ENCODE data around the gene TAF3. TPM values are rescaled to one million over a fixed set of nuclear protein-coding genes. Genes with fewer than 3 reads are reported as not detected.

Gene TAF3
- total and polyA plus RNA-seq, 2 experiments from 2014 or later: 4.1 to 6.4 TPM

DNA sequence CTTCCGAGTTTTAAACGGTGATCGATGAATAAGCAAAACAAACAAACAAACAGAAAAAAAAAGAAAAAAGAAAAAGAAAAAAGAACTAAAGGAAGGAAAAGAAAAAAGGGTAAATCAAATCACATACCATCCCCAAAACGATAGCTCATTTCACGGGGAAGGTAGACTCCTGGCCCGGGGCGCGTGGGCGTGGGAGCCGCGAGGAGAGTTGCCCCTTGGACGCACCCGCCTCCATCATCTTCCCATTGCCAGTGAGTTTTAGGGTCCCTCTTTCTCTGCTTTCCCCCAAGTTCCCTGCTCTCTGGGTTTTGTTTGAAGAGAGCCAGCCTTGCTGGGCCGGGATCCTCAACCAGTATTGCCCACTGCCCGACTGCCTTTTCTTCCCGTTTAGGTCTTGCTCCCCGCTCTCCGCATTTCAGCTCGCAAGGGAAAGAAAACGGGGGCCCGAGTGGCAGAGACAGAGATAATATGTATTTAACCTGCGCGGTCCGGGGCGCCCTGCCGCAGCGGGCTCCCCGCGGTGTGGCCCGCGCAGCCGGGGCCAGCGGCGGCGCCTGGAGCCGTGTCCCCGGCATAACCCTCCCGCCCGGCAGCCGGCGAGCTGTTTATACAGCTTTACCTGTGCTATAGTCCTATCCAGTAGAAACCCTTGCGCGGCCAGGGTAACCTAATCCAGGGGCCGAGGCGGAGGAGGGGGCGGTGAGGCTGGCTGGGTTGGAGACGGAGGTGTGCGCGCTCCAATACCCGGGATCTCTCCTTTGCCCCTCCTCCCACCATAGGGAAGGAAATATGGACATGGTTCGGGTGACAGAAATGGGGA, 230.9 kb downstream of the TAF3 start:
- no peaks in the 10 kb centered on the region for H3K79me2 ChIP-seq
- H3K9me2 ChIP-seq (replicated peaks; ENCODE audit: insufficient read depth): no peaks in the 10 kb centered on the region
- H4K20me1 ChIP-seq (ENCODE audit: insufficient read depth, poor library complexity, severe bottlenecking): no peaks in the 10 kb centered on the region
- peak; percentile 25 for DNase-seq (ENCODE audit: low spot score)
- H3K9me3 ChIP-seq (ENCODE audit: low read depth): no peaks in the 10 kb centered on the region
- H3K4me1 ChIP-seq (ENCODE audit: insufficient read depth): peaks cover 33% of the 10 kb centered on the region
- H3K4me2 ChIP-seq: peak overlapping the region; percentile 91
- peaks cover 93% of the 10 kb centered on the region for H3K27me3 ChIP-seq
- H3K27ac ChIP-seq: no peak overlapping the region
- WGBS (ENCODE audit: low lambda C conversion rate, missing lambda C conversion rate): 4% methylated on average over 37 of the region's 51 CpGs
- H3K36me3 ChIP-seq (replicated peaks; ENCODE audit: insufficient read depth, low read depth): no peaks in the 10 kb centered on the region
- H2AFZ ChIP-seq: peak overlapping the region; percentile 36
- TF ChIP-seq, protein P1, sequence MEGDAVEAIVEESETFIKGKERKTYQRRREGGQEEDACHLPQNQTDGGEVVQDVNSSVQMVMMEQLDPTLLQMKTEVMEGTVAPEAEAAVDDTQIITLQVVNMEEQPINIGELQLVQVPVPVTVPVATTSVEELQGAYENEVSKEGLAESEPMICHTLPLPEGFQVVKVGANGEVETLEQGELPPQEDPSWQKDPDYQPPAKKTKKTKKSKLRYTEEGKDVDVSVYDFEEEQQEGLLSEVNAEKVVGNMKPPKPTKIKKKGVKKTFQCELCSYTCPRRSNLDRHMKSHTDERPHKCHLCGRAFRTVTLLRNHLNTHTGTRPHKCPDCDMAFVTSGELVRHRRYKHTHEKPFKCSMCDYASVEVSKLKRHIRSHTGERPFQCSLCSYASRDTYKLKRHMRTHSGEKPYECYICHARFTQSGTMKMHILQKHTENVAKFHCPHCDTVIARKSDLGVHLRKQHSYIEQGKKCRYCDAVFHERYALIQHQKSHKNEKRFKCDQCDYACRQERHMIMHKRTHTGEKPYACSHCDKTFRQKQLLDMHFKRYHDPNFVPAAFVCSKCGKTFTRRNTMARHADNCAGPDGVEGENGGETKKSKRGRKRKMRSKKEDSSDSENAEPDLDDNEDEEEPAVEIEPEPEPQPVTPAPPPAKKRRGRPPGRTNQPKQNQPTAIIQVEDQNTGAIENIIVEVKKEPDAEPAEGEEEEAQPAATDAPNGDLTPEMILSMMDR (IDR thresholded peaks at IDR 0.05; ENCODE audit: poor library complexity): no peak
- TF ChIP-seq EZH2phosphoT487 (IDR thresholded peaks at IDR 0.05; ENCODE audit: low read depth, severe bottlenecking, unreplicated experiment) (peak; percentile 87), EZH2 (IDR thresholded peaks at IDR 0.05; ENCODE audit: borderline replicate concordance) (peak; percentile 85)
- H3K4me3 ChIP-seq: no peak overlapping the region

DNA sequence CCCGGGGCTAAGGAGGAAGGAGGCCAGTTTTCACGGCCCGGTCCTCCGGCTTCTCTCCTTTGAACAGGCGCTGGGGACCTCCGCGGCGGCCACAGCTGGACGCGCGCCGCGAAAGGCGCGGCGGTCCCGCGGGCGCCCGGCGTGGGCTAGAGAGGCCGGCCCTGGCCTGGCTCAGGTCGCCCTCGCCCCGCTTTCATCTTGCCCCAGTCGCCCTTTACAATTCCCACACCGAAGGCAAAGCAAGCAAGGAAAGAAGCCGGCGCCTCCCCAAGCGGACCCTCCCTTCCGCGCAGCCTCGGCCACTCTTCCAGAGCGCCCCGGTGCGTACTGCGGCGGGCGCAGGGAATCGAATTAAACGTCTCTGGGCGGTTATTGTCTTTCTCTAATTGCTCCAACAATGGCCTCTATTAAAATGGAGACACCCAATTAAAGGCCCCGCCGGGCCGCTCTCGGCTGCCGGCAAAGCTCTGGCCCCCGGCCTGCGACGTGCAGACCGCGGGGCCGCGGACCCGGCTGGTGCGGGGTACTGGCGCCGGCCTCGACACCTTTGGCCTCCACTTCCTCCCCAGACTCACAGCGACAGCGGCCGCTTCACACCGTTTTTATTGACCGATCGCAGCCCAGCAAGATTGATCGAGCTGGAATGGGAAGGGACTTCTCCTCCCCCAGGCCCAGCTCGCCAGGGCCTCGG, 231.7 kb downstream of the TAF3 start:
- Histone ChIP-seq H3K4me3 (peak overlapping the region; percentile 75), H2AFZ (peak overlapping the region; percentile 36), H3K9me2 (replicated peaks; ENCODE audit: insufficient read depth) (no peaks in the 10 kb centered on the region), H3K79me2 (peaks cover under 1% of the 10 kb centered on the region), H3K4me2 (peak overlapping the region; percentile 91), H4K20me1 (ENCODE audit: insufficient read depth, poor library complexity, severe bottlenecking) (no peaks in the 10 kb centered on the region), H3K36me3 (replicated peaks; ENCODE audit: insufficient read depth, low read depth) (no peaks in the 10 kb centered on the region), H3K9me3 (ENCODE audit: low read depth) (no peaks in the 10 kb centered on the region), H3K4me1 (ENCODE audit: insufficient read depth) (peaks cover 36% of the 10 kb centered on the region), H3K27ac (no peak overlapping the region), H3K27me3 (peaks cover 91% of the 10 kb centered on the region)
- peak; percentile 30 for DNase-seq (ENCODE audit: low spot score)
- TF ChIP-seq, protein P1 (IDR thresholded peaks at IDR 0.05; ENCODE audit: poor library complexity): no peak
- peak; percentile 32 for TF ChIP-seq EZH2 (IDR thresholded peaks at IDR 0.05; ENCODE audit: borderline replicate concordance)
- peak; percentile 33 for TF ChIP-seq EZH2phosphoT487 (IDR thresholded peaks at IDR 0.05; ENCODE audit: low read depth, severe bottlenecking, unreplicated experiment)
- 2% methylated on average over 63 of the region's 68 CpGs for WGBS (ENCODE audit: low lambda C conversion rate, missing lambda C conversion rate)

DNA sequence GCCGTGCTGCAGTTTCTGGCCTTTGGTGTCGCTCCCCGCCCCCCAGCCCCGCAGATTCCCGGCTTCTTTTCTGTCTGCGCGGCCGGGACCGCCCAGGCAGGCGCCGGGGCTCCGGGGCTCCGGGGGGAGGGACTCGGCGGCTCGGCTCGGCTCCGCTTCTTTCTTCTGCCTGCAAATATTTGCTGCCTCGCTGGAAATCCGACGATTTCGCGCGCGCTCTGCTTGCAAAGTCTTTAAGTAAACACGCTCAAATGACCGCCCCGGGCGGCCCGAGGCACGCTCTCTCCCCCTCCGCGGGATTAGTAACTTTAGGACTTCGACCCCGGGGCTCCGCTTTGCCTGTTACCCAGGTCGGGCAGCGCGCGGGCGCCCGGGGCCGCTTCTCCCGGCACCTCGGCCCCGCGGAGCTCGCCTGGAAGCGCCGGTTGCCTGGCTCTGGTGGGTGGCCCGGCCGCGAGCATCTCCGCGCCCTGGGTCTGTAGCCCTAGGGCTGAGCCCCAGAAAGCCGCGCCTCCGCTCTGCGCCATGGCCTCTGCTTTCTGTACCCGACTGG, 232.3 kb downstream of the TAF3 start:
- H3K4me3 ChIP-seq: peak overlapping the region; percentile 75
- peak; percentile 86 for DNase-seq (ENCODE audit: low spot score)
- H3K4me1 ChIP-seq (ENCODE audit: insufficient read depth): peaks cover 36% of the 10 kb centered on the region
- H3K36me3 ChIP-seq (replicated peaks; ENCODE audit: insufficient read depth, low read depth): no peaks in the 10 kb centered on the region
- H3K4me2 ChIP-seq: peak overlapping the region; percentile 91
- no peak overlapping the region for H3K27ac ChIP-seq
- H4K20me1 ChIP-seq (ENCODE audit: insufficient read depth, poor library complexity, severe bottlenecking): no peaks in the 10 kb centered on the region
- peaks cover 5% of the 10 kb centered on the region for H3K79me2 ChIP-seq
- peak overlapping the region; percentile 36 for H2AFZ ChIP-seq
- 4% methylated on average over 42 of the region's 60 CpGs for WGBS (ENCODE audit: low lambda C conversion rate, missing lambda C conversion rate)
- peaks cover 91% of the 10 kb centered on the region for H3K27me3 ChIP-seq
- H3K9me2 ChIP-seq (replicated peaks; ENCODE audit: insufficient read depth): no peaks in the 10 kb centered on the region
- no peak for TF ChIP-seq EZH2phosphoT487 (IDR thresholded peaks at IDR 0.05; ENCODE audit: low read depth, severe bottlenecking, unreplicated experiment)
- TF ChIP-seq, protein P1 (IDR thresholded peaks at IDR 0.05; ENCODE audit: poor library complexity): no peak
- TF ChIP-seq EZH2 (IDR thresholded peaks at IDR 0.05; ENCODE audit: borderline replicate concordance): no peak
- no peaks in the 10 kb centered on the region for H3K9me3 ChIP-seq (ENCODE audit: low read depth)

Data from hepatocyte (in vitro differentiated cells).